GM12864 (cell line): ENCODE data around the gene RELA.
"Not testable (repeated sequence)": the region's sequence is repeated elsewhere in the genome, so short reads cannot be mapped to it uniquely, and the experiment has no call there.

ENCODE experiments used
- DNase-seq: peaks from one replicate; pipeline ENCODE4 v3.0.0-alpha.2; 2011; ENCODE audit warnings: low read depth
- H3K4me3 ChIP-seq: 2 replicates; pipeline ENCODE4 v1.5.1; 2011; ENCODE audit warnings: mild to moderate bottlenecking, low read depth, low read length, control low read depth
- TF ChIP-seq, protein P1 (sequence below): IDR thresholded peaks from 2 replicates; pipeline ENCODE4 v1.5.1; 2011; ENCODE audit warnings: low read depth, mild to moderate bottlenecking, moderate library complexity, low read length, control low read depth, inconsistent platforms; ENCODE audit errors: missing control alignments

RELA gene

DNA sequence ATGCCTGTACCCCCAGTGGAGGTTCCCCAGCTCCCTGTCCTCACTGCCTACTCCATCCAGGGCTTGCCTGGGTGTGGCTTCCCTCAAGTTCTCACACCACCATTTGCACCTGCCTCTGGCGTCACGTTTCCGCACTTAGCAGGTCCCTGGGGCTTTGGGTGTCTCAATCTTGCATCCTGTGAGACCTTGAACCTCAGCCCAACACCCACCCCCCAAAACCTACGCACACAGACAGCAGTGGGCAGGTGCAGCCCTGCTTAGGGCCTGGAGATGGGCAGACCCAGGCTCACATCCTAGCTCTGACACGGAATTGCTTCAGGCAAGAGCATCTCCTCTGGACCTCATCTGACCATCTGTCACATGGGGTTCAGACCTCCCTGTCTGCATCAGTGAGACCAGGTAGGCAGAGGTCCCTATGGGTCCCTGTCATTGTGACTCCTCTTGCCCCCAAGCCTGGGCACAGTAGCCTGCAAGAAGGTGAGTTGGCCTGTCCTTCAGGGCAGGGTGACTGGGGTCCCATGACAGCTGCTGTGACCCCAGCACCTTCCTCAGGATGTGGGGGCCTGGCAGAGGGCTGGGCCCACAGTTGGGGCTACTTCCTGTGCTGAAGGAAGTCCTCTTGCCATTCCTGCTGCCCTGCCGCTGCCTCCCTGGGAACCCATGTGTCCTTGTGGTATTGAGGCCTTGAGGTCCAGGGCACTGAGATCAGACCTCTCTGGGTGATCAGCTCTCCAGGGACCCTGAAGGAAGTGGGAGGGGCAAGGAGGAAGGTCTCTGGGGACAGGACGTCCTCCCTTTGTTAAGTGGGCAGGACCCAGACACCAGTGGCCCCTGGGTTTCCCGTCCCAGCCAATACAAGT, 22.9 kb downstream of the RELA start:
- H3K4me3 ChIP-seq, result peak overlapping the region; percentile 80
- DNase-seq, result peak; percentile 77
- TF ChIP-seq, protein P1, sequence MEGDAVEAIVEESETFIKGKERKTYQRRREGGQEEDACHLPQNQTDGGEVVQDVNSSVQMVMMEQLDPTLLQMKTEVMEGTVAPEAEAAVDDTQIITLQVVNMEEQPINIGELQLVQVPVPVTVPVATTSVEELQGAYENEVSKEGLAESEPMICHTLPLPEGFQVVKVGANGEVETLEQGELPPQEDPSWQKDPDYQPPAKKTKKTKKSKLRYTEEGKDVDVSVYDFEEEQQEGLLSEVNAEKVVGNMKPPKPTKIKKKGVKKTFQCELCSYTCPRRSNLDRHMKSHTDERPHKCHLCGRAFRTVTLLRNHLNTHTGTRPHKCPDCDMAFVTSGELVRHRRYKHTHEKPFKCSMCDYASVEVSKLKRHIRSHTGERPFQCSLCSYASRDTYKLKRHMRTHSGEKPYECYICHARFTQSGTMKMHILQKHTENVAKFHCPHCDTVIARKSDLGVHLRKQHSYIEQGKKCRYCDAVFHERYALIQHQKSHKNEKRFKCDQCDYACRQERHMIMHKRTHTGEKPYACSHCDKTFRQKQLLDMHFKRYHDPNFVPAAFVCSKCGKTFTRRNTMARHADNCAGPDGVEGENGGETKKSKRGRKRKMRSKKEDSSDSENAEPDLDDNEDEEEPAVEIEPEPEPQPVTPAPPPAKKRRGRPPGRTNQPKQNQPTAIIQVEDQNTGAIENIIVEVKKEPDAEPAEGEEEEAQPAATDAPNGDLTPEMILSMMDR, result no peak

DNA sequence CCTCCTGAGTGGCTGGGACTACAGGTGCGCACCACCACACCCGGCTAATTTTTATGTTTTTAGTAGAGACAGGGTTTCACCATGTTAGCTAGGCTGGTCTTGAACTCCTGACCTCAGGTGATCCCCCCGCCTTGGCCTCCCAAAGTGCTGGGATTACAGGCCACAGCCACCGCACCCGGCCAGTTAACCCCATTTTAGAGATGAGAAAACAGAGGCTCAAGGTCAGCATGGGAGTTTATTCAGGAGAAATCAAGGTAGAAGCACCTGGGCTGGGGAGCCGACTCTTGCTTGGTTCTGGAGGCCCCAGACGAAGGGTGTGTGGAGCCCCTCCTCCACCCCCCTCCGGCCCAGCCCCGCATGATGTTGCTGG, 23.5 kb downstream of the RELA start:
- H3K4me3 ChIP-seq, result peak overlapping the region; percentile 80
- DNase-seq, result not testable (repeated sequence)

DNA sequence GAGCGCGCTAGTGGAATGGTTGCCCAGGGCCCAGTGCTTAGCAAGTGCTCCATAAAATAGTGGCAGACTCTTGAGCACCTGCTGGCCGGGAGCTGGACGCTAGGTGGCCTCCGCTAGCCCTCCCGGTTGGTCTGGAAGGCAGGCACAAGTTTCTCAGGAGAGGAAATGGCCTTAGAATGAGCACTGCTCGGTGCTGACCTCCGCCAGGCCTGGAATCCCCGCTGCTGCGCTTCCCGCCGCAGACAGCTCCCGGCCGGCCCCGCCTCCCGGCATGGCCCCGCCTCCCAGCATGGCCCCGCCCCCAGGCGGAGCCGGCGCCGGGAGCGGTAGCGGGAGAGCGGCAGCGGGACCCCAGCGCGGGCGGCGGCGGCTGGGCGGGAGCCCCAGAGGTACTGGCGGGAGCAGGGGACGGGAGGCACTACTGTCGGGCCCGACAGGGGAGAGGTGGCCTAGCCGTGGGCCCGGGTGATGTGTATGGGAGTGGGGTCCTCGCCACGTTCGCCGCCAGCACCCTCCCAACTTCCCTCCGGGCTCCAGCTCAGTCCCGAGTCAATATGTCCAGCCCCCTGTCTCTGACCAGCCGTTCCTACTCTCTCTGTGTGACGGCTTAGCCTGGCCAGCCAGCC, 24.8 kb downstream of the RELA start, which contains the start of gene SIPA1:
SIPA1 (plus strand) TSS at position 308 of the 626 bp plus-strand sequence. CDS start 2,821 bp downstream, outside the sequence.
- TF ChIP-seq, protein P1, result no peak
- H3K4me3 ChIP-seq, result peak within 1 kb of the TSS; percentile 80
- no peak for DNase-seq

DNA sequence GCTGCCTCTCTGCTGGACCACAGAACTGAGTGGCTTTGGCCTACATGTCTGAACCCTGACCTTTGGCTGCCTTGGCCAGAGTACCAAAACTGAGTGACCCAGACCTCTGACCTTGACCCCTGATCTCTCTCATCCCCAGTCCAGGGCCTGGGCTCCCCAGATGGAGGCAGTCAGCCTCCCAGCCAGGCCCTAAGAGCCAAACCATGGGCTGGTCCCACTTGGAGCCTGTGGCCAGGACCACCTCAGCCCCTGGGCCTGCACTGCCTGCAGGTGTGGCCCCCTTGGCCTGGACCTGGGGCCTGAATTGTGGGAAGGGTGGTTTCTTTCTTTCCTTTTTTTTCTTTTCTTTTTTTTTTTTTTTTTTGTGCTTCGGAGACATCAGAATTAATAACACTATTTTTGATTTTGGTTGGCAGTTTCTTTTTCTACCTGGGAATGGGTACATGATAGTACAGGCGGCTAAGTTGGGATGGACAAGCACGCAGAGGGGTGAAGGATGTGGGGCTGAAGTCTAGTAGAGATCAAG, 25.6 kb downstream of the RELA start:
- TF ChIP-seq, protein P1, result no peak
- DNase-seq, result no peak
- no peak overlapping the region; the same call in 1 of the 2 replicates for H3K4me3 ChIP-seq

DNA sequence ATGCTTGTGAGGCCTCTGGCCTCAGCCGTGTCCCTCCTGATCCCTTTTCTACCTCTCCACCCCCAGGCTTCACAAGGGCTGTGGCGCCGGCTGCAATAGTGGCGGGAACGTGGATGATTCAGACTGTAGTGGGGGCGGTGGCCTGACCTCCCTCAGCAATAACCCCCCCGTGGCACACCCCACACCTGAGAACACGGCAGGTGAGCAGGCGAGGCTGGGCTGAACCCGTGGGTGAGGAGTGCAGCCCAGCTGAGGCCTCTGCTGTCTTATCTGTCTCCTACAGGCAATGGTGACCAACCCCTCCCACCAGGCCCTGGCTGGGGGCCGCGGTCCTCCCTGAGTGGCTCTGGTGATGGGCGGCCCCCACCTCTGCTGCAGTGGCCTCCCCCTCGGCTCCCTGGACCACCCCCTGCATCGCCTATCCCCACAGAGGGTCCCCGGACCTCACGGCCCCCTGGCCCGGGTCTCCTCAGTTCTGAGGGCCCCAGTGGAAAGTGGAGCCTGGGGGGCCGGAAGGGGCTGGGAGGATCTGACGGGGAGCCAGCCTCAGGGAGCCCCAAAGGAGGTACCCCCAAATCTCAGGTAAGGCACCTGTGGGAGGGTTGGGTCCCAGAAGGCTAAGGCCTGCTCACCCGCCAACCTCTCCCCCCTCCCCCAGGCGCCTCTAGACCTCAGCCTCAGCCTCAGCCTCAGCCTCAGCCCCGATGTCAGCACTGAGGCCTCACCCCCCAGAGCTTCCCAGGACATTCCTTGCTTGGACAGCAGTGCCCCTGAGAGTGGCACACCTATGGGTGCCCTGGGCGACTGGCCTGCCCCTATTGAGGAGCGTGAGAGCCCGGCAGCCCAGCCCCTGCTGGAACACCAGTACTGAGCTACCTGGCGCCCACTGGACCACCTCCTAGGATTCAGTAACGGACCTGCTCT, 26.3 kb downstream of the RELA start:
- TF ChIP-seq, protein P1, result no peak
- no peak for DNase-seq
- H3K4me3 ChIP-seq, result no peak overlapping the region

DNA sequence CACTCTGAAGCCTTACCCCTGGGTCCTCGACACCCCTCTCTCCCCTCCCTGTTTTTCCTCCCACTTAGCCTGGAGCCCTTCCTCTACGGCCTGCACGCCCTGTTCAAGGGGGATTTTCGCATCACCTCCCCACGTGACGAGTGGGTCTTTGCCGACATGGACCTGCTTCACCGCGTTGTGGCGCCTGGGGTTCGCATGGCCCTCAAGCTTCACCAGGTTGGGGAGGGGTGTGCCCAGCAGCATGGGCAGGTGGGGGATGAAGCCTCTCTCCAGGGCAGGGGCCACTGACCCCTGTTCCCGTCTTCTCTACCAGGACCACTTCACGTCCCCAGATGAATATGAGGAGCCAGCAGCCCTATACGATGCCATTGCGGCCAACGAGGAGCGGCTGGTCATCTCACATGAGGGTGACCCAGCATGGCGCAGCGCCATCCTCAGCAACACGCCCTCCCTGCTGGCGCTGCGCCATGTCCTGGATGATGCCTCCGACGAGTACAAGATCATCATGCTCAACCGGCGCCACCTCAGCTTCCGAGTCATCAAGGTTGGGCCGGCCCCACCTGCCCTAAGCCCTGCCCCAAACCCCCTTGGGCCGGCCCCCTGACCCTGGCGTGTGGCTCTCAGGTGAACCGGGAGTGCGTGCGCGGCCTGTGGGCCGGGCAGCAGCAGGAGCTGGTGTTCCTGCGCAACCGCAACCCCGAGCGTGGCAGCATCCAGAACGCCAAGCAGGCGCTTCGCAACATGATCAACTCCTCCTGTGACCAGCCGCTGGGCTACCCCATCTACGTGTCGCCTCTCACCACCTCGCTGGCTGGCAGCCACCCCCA, 27.6 kb downstream of the RELA start:
- TF ChIP-seq, protein P1, result no peak
- no peak for DNase-seq
- H3K4me3 ChIP-seq, result no peak overlapping the region
